CD8-positive, alpha-beta memory T cell (primary cell): ENCODE results near the gene TRIP12. TPM values are rescaled to one million over a fixed set of nuclear protein-coding genes. Genes with fewer than 3 reads are reported as not detected.
A peak's percentile ranks its signal among the peaks of the same experiment; 100 is the strongest.

Experiments
- CTCF ChIA-PET: fragments of 350-600 bp; sonication (Branson Sonifier 250); formaldehyde crosslinking; loops from one replicate; lab custom pipeline; 2021; ENCODE audit warnings: antibody characterized with exemption; lab: Charles Lee
- POLR2A ChIA-PET: fragments of 350-600 bp; sonication (Branson Sonifier 250); formaldehyde crosslinking; loops from one replicate; lab custom pipeline; 2021; ENCODE audit warnings: antibody characterized with exemption; lab: Charles Lee
- DNase-seq, 5 donors: peaks; one replicate each; pipeline versions ENCODE4 v3.0.0 to v3.0.0-alpha.2; 2020 to 2022; ENCODE audit warnings: mixed read lengths in 1 of 5
- H3K27ac ChIP-seq: one replicate; pipeline ENCODE4 v1.7.0; 2013; ENCODE audit warnings: low read depth, mild to moderate bottlenecking, low read length, moderate library complexity
- H3K27me3 ChIP-seq: 2 replicates; pipeline ENCODE4 v1.7.0; 2013; ENCODE audit warnings: low read length, mild to moderate bottlenecking; ENCODE audit not compliant: insufficient read depth, poor library complexity, severe bottlenecking
- H3K36me3 ChIP-seq: 2 replicates; pipeline ENCODE4 v1.7.0; 2013; ENCODE audit warnings: mild to moderate bottlenecking, low read length, moderate library complexity; ENCODE audit not compliant: insufficient read depth
- H3K4me1 ChIP-seq: 2 replicates; pipeline ENCODE4 v1.7.0; 2013; ENCODE audit warnings: mild to moderate bottlenecking, low read length, moderate library complexity; ENCODE audit not compliant: insufficient read depth
- H3K4me3 ChIP-seq: 2 replicates; pipeline ENCODE4 v1.7.0; 2013; ENCODE audit warnings: mild to moderate bottlenecking, low read length
- H3K9me3 ChIP-seq: 2 replicates; pipeline ENCODE4 v1.7.0; 2013; ENCODE audit warnings: mild to moderate bottlenecking, low read length
- H3K27ac Mint-ChIP-seq, 8 donors: one replicate each; pipeline ENCODE4 v1.8.0; 2020 to 2021; ENCODE audit warnings: mixed read lengths in 8 of 8, mild to moderate bottlenecking in 6 of 8, inconsistent platforms in 3 of 8, moderate library complexity in 3 of 8
- H3K27me3 Mint-ChIP-seq, 2 donors: one replicate each; pipeline ENCODE4 v1.8.0; 2020 to 2021; ENCODE audit warnings: mixed read lengths in 2 of 2, mild to moderate bottlenecking in 1 of 2, moderate library complexity in 1 of 2
- H3K36me3 Mint-ChIP-seq, 3 donors: one replicate each; pipeline ENCODE4 v1.8.0; 2020 to 2021; ENCODE audit warnings: mixed read lengths in 3 of 3, inconsistent platforms in 1 of 3, mild to moderate bottlenecking in 1 of 3
- H3K4me1 Mint-ChIP-seq, 3 donors: one replicate each; pipeline ENCODE4 v1.8.0; 2020 to 2021; ENCODE audit warnings: mixed read lengths in 3 of 3, inconsistent platforms in 1 of 3, mild to moderate bottlenecking in 1 of 3
- H3K4me3 Mint-ChIP-seq, 7 donors: one replicate each; pipeline ENCODE4 v1.8.0; 2020 to 2021; ENCODE audit warnings: mixed read lengths in 7 of 7, mild to moderate bottlenecking in 6 of 7, moderate library complexity in 4 of 7, inconsistent platforms in 2 of 7
- H3K9me3 Mint-ChIP-seq, 5 donors: one replicate each; pipeline ENCODE4 v1.8.0; 2020 to 2022; ENCODE audit warnings: mixed read lengths in 5 of 5, mild to moderate bottlenecking in 3 of 5, moderate library complexity in 2 of 5, inconsistent platforms in 1 of 5
- polyA plus RNA-seq: library from polyadenylated mRNA; unstranded; fragments of 300-500 nt; fragmentation: Illumina TruSeq; gene quantifications from one replicate; pipeline ENCODE4 v1.2.3, GENCODE V29; 2021
- total RNA-seq, 2 experiments: library from RNA; stranded (reverse); gene quantifications; one replicate each; pipeline ENCODE4 v1.2.3, GENCODE V29; 2021

Gene TRIP12
- total and polyA plus RNA-seq, 3 experiments from 2014 or later = 42.0 to 269 (median 263) TPM

DNA sequence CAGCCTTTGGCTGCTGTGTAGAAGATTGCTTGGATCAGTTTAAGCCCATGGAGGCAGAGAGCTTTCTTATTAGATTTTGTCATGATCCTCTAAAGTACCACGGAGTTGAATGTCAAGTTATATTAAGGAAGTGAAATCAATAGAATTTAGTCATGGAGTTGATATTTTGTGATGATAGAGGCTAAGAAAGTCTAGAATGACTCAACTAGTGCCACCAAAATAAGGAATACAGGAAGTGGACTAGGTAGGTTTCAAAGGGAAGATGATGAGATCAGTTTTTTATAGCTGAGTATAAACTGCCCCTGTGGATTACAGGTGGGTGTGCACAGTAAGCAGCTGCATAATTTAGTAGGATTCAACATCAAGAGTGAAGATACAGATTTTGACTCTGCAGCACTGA, 25.7 kb upstream of the TRIP12 start:
- Histone ChIP-seq H3K4me3 (no peak overlapping the region), H3K36me3 (no peaks in the 10 kb centered on the region), H3K4me1 (no peaks in the 10 kb centered on the region), H3K9me3 (no peaks in the 10 kb centered on the region), H3K27ac (no peak overlapping the region), H3K27me3 (no peaks in the 10 kb centered on the region)
- Mint-ChIP-seq H3K4me1 (no peaks in the 10 kb centered on the region), H3K27me3 (peaks cover 0 to 1% of the 10 kb centered on the region in 2 donors), H3K36me3 (peaks cover 0 to 4% (median 0%) of the 10 kb centered on the region in 3 donors), H3K4me3 (no peak overlapping the region), H3K27ac (no peak overlapping the region), H3K9me3 (no peaks in the 10 kb centered on the region)
- ChIA-PET CTCF (no interaction called here), POLR2A (no interaction called here)
- DNase-seq = no peak

DNA sequence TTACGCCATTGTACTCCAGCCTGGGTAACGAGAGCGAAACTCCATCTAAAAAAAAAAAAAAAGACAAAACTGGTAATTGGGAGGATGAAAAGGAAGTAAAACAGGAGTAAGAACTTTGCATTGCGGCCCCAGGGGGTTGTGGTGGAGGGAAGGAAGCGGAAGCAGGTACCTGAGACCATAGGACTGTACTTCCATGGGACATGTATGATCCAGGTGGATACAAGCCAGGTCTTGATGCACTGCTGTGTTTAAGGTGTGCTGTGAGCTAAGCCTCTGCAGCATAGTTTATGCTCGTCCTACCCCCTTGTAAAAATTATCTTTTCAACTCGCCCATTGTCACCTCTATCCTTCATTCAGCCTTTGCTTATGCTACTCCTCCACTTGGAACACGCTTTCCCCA, 24.2 kb upstream of the TRIP12 start:
- H3K4me3 Mint-ChIP-seq = no peak overlapping the region
- CTCF ChIA-PET = no interaction called here
- POLR2A ChIA-PET = no interaction called here

DNA sequence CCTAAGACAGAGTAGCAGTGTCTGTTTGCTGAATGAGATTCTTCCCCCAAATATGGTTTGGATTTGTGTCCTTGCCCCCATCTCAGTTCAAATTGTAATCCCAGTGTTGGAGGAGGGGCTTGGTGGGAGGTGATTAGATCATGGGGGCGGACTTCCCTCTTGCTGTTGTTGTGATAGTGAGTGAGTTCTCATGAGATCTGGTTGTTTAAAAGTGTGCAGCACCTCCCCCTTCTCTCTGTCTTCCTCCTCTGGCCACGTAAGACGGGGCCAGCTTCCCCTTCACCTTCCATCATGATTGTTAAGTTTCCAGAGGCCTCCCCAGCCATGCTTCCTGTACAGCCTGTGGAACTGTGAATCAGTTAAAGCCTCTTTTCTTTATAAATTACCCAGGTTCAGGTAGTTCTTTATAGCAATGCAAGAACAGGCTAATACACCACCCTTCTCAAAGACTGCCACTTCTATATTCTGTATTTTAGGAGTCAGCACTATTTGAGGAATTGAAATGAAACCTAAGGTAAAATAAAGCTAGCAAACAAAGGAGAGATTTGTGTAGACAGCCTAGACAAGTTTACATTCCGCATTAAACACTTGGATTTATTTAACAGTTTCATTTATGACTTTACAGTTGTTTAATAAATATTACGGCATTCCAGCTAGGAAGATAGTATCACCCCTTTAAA, 22.1 kb upstream of the TRIP12 start:
- Histone ChIP-seq H3K27me3 (no peaks in the 10 kb centered on the region), H3K9me3 (no peaks in the 10 kb centered on the region), H3K36me3 (no peaks in the 10 kb centered on the region), H3K4me1 (no peaks in the 10 kb centered on the region), H3K27ac (no peak overlapping the region), H3K4me3 (no peak overlapping the region)
- no peaks in the 10 kb centered on the region for H3K4me1 Mint-ChIP-seq
- H3K9me3 Mint-ChIP-seq = no peaks in the 10 kb centered on the region
- CTCF ChIA-PET = no interaction called here
- H3K27me3 Mint-ChIP-seq = peaks cover 0 to 1% of the 10 kb centered on the region in 2 donors
- peak overlapping the region in 1 of 8 donors; percentile 25 for H3K27ac Mint-ChIP-seq
- POLR2A ChIA-PET = no interaction called here
- H3K36me3 Mint-ChIP-seq = peaks cover 0 to 4% (median 0%) of the 10 kb centered on the region in 3 donors
- no peak overlapping the region for H3K4me3 Mint-ChIP-seq
- DNase-seq = no peak

More for the DNA sequence above, 24.2 kb upstream of the TRIP12 start:
- no peak overlapping the region for H3K4me3 ChIP-seq
- peaks cover 0 to 1% of the 10 kb centered on the region in 2 donors for H3K27me3 Mint-ChIP-seq
- H3K36me3 Mint-ChIP-seq = peaks cover 0 to 4% (median 0%) of the 10 kb centered on the region in 3 donors
- no peak for DNase-seq
- no peaks in the 10 kb centered on the region for H3K27me3 ChIP-seq
- H3K4me1 ChIP-seq = no peaks in the 10 kb centered on the region
- H3K27ac ChIP-seq = no peak overlapping the region
- H3K27ac Mint-ChIP-seq = peak overlapping the region in 1 of 8 donors; percentile 0
- no peaks in the 10 kb centered on the region for H3K9me3 ChIP-seq
- no peaks in the 10 kb centered on the region for H3K36me3 ChIP-seq
- no peaks in the 10 kb centered on the region for H3K4me1 Mint-ChIP-seq
- H3K9me3 Mint-ChIP-seq = no peaks in the 10 kb centered on the region

DNA sequence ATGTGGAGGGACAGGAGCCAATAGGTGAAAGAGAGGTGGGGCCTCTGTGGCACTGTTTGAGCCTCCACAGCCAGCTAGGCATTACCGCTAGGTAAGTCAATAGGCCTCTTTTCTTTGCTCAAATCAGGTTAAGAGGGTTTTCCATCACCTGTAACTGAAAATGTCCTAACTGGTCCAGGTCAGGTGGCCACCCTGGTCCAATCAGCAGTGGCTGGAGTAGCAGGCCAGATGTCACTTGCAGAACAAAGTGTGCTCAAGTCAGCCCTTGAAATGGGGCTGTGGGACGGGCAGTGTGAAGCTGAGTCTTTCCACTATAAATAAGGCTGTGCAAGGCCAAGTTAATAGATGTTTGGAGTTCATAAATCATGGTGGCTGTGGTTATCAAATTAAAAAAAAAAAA, 21.4 kb upstream of the TRIP12 start:
- Mint-ChIP-seq H3K36me3 (peaks cover 0 to 4% (median 0%) of the 10 kb centered on the region in 3 donors), H3K4me3 (no peak overlapping the region), H3K27ac (peak overlapping the region in 1 of 8 donors; percentile 24), H3K9me3 (no peaks in the 10 kb centered on the region), H3K4me1 (no peaks in the 10 kb centered on the region), H3K27me3 (peaks cover 0 to 1% of the 10 kb centered on the region in 2 donors)
- CTCF ChIA-PET = no interaction called here
- H3K36me3 ChIP-seq = no peaks in the 10 kb centered on the region
- H3K9me3 ChIP-seq = no peaks in the 10 kb centered on the region
- no peaks in the 10 kb centered on the region for H3K4me1 ChIP-seq
- DNase-seq = no peak
- H3K4me3 ChIP-seq = no peak overlapping the region
- POLR2A ChIA-PET = no interaction called here
- H3K27me3 ChIP-seq = no peaks in the 10 kb centered on the region
- H3K27ac ChIP-seq = no peak overlapping the region

DNA sequence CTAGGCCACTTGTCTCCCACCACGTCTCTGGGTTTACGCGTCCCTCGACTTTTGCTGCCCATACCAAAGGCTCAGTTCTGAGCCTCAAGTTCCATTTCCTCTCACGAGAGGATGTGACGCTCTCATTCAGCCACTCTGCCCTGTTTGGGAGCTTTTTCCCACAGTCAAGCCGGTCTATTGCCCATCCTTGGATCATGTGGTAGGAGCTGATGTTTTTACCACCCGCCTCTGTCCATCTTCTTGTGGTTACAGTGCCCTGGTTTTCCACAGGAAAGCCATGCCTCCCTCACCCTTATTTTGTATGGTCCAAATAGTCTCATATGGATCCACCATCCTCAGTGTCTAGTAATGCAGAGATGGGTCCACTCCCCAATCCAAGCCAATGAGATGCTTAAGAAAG, 20.9 kb upstream of the TRIP12 start:
- H3K4me1 Mint-ChIP-seq = no peaks in the 10 kb centered on the region
- H3K36me3 Mint-ChIP-seq = peaks cover 0 to 4% (median 0%) of the 10 kb centered on the region in 3 donors
- H3K4me1 ChIP-seq = no peaks in the 10 kb centered on the region
- peaks cover 0 to 1% of the 10 kb centered on the region in 2 donors for H3K27me3 Mint-ChIP-seq
- H3K9me3 ChIP-seq = no peaks in the 10 kb centered on the region
- ChIA-PET POLR2A (no interaction called here), CTCF (no interaction called here)
- no peak overlapping the region for H3K27ac ChIP-seq
- no peaks in the 10 kb centered on the region for H3K9me3 Mint-ChIP-seq
- H3K36me3 ChIP-seq = no peaks in the 10 kb centered on the region
- no peak for DNase-seq
- H3K27me3 ChIP-seq = no peaks in the 10 kb centered on the region
- H3K4me3 ChIP-seq = no peak overlapping the region
- H3K27ac Mint-ChIP-seq = peak overlapping the region in 1 of 8 donors; percentile 11
- no peak overlapping the region for H3K4me3 Mint-ChIP-seq

DNA sequence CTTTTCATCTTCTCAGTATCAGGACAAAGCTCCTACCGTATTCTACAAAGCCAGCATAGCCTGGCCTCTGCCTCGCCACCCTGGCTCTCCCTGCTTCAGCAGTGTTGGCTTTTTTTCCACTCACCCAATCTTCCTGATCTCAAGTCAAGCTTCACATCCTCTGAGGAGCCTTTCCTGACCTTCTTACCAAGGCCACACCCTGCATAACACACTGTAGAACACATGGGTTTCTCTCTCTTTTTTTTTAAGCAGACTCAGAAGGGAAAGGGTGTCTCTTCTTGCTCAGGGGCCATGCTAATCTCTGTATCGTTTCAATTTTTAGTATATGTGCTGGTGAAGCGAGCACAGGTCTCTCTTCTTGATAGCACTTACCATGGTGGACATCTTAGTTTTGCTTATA, 15.7 kb upstream of the TRIP12 start:
- Histone ChIP-seq H3K27ac (no peak overlapping the region), H3K27me3 (no peaks in the 10 kb centered on the region), H3K4me3 (no peak overlapping the region), H3K4me1 (no peaks in the 10 kb centered on the region), H3K36me3 (no peaks in the 10 kb centered on the region), H3K9me3 (no peaks in the 10 kb centered on the region)
- H3K27me3 Mint-ChIP-seq = no peaks in the 10 kb centered on the region
- no peaks in the 10 kb centered on the region for H3K4me1 Mint-ChIP-seq
- peaks cover 0 to 2% (median 0%) of the 10 kb centered on the region in 3 donors for H3K36me3 Mint-ChIP-seq
- H3K27ac Mint-ChIP-seq = peak overlapping the region in 1 of 8 donors; percentile 49
- no peak for DNase-seq
- no peaks in the 10 kb centered on the region for H3K9me3 Mint-ChIP-seq
- H3K4me3 Mint-ChIP-seq = no peak overlapping the region
- ChIA-PET POLR2A (no interaction called here), CTCF (interaction anchor here (1.2 kb wide), 1 partner anchor 136 kb away, joined by 3 read pairs; no protein-coding TSS in a partner anchor)

DNA sequence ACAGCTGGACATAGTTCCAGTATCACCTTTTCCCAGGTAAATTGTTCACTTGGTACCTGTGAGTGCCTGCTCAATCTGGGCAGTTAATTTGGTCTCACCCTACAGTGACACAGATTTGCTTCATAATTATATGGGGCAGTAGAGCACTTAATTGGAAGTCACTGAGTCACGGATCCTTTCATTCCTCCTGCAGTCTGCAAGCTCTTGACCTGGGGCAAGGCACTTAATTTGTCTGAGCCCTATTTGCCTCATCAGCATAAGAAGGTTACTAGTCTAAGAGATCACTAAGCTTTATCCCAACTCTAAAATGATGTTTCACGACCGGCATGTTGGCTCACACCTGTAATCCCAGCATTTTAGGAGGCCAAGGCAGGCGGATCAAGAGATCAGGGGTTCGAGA, 9.4 kb upstream of the TRIP12 start:
- Mint-ChIP-seq H3K27me3 (no peaks in the 10 kb centered on the region), H3K4me3 (no peak overlapping the region), H3K4me1 (peaks cover 0 to 5% (median 0%) of the 10 kb centered on the region in 3 donors), H3K9me3 (no peaks in the 10 kb centered on the region), H3K27ac (no peak overlapping the region), H3K36me3 (peaks cover 0 to 2% (median 1%) of the 10 kb centered on the region in 3 donors)
- Histone ChIP-seq H3K4me3 (no peak overlapping the region), H3K36me3 (no peaks in the 10 kb centered on the region), H3K4me1 (no peaks in the 10 kb centered on the region), H3K27ac (no peak overlapping the region), H3K27me3 (no peaks in the 10 kb centered on the region), H3K9me3 (no peaks in the 10 kb centered on the region)
- no peak for DNase-seq
- POLR2A ChIA-PET = no interaction called here
- CTCF ChIA-PET = no interaction called here

DNA sequence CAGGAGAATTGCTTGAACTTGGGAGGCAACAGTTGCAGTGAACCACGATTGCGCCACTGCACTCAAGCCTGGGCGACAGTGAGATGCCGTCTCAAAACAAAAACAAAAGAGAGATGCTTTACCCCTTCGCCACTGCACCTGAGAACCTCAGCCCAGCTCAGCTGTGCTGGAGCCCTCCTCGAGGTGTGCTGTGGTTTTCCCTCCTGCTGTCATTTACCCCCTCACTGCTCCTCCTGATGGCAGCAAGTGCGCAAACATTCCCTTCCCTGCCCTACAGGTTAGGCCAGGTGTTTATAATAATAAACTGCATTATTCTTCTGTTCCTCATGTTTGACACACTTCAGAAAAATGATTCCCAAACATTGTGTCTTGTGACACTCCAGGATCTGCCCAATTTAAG, 8.8 kb upstream of the TRIP12 start:
- Mint-ChIP-seq H3K4me1 (peaks cover 0 to 5% (median under 1%) of the 10 kb centered on the region in 3 donors), H3K27me3 (no peaks in the 10 kb centered on the region), H3K9me3 (no peaks in the 10 kb centered on the region), H3K36me3 (peaks cover 0 to 1% (median 0%) of the 10 kb centered on the region in 3 donors), H3K4me3 (no peak overlapping the region), H3K27ac (peak overlapping the region in 1 of 8 donors; percentile 81)
- Histone ChIP-seq H3K9me3 (no peaks in the 10 kb centered on the region), H3K27ac (no peak overlapping the region), H3K4me1 (no peaks in the 10 kb centered on the region), H3K36me3 (no peaks in the 10 kb centered on the region), H3K4me3 (no peak overlapping the region), H3K27me3 (no peaks in the 10 kb centered on the region)
- POLR2A ChIA-PET = no interaction called here
- no peak for DNase-seq
- CTCF ChIA-PET = no interaction called here
